ENCODE data around the gene KRTAP5-2. TPM values are rescaled to one million over a fixed set of nuclear protein-coding genes. Genes with fewer than 3 reads are reported as not detected.

The KRTAP5-2 gene
- total RNA-seq, 2 experiments from 2014 or later: not detected

GRCh38 chr11:1567721-1568100 lies 30.4 kb downstream of the KRTAP5-2 start:
- CTCF ChIA-PET: interaction anchor here (0.6 to 1.2 kb wide), 2 partner anchors 10 to 1001 kb away, joined by 3 to 5 read pairs; no protein-coding TSS in a partner anchor
- POLR2A ChIA-PET: interaction anchor here (0.6 kb wide), 1 partner anchor 149 kb away, joined by 5 read pairs; no protein-coding TSS in a partner anchor
- H3K9me3 Mint-ChIP-seq: no peaks in the 10 kb centered on the region

GRCh38 chr11:1567052-1567720 lies 30.9 kb downstream of the KRTAP5-2 start:
- ChIA-PET POLR2A (interaction anchor here (0.6 kb wide), 1 partner anchor 149 kb away, joined by 5 read pairs; no protein-coding TSS in a partner anchor), CTCF (interaction anchor here (0.9 to 1.2 kb wide), 2 partner anchors 9 to 11 kb away, joined by 3 to 5 read pairs; no protein-coding TSS in a partner anchor)
- no peak for DNase-seq
- Mint-ChIP-seq H3K27ac (no peak overlapping the region), H3K27me3 (peaks cover 13% of the 10 kb centered on the region), H3K4me3 (no peak overlapping the region), H3K9me3 (no peaks in the 10 kb centered on the region), H3K4me1 (peaks cover 3% of the 10 kb centered on the region), H3K36me3 (ENCODE audit: low read depth) (no peaks in the 10 kb centered on the region)

More at GRCh38 chr11:1567721-1568100, 30.4 kb downstream of the KRTAP5-2 start:
- Mint-ChIP-seq H3K4me1 (peaks cover 3% of the 10 kb centered on the region), H3K36me3 (ENCODE audit: low read depth) (no peaks in the 10 kb centered on the region), H3K27me3 (peaks cover 13% of the 10 kb centered on the region), H3K27ac (no peak overlapping the region), H3K4me3 (no peak overlapping the region)
- DNase-seq: no peak

- H3K36me3 Mint-ChIP-seq (ENCODE audit: low read depth): no peaks in the 10 kb centered on the region
- H3K27ac Mint-ChIP-seq: no peak overlapping the region
- no peak for DNase-seq
- peaks cover 13% of the 10 kb centered on the region for H3K27me3 Mint-ChIP-seq
- peaks cover 3% of the 10 kb centered on the region for H3K4me1 Mint-ChIP-seq
- no peaks in the 10 kb centered on the region for H3K9me3 Mint-ChIP-seq
- CTCF ChIA-PET: interaction anchor here (0.9 to 2.7 kb wide), 5 partner anchors 8 to 33 kb away, joined by 3 to 8 read pairs (median 5); no protein-coding TSS in a partner anchor
- POLR2A ChIA-PET: no interaction called here
- H3K4me3 Mint-ChIP-seq: no peak overlapping the region
Measured at GRCh38 chr11:1566381-1567051, 31.6 kb downstream of the KRTAP5-2 start.

- Mint-ChIP-seq H3K4me3 (no peak overlapping the region), H3K27ac (no peak overlapping the region), H3K9me3 (no peaks in the 10 kb centered on the region), H3K4me1 (peaks cover 3% of the 10 kb centered on the region), H3K36me3 (ENCODE audit: low read depth) (no peaks in the 10 kb centered on the region), H3K27me3 (peaks cover 12% of the 10 kb centered on the region)
- POLR2A ChIA-PET: no interaction called here
- DNase-seq: no peak
- CTCF ChIA-PET: interaction anchor here (0.8 to 2.7 kb wide), 4 partner anchors 9 to 33 kb away, joined by 3 to 8 read pairs (median 6); no protein-coding TSS in a partner anchor
Measured at GRCh38 chr11:1565904-1566247, 32.2 kb downstream of the KRTAP5-2 start.

- Mint-ChIP-seq H3K4me3 (no peak overlapping the region), H3K4me1 (no peaks in the 10 kb centered on the region), H3K9me3 (no peaks in the 10 kb centered on the region), H3K27ac (no peak overlapping the region), H3K36me3 (ENCODE audit: low read depth) (no peaks in the 10 kb centered on the region), H3K27me3 (peaks cover 8% of the 10 kb centered on the region)
- DNase-seq: no peak
- POLR2A ChIA-PET: no interaction called here
- CTCF ChIA-PET: interaction anchor here (0.6 to 2.7 kb wide), 5 partner anchors 10 to 34 kb away, joined by 3 to 8 read pairs (median 4); no protein-coding TSS in a partner anchor
Measured at GRCh38 chr11:1565173-1565903, 32.8 kb downstream of the KRTAP5-2 start.

- H3K27me3 Mint-ChIP-seq: peaks cover 5% of the 10 kb centered on the region
- DNase-seq: no peak
- no peaks in the 10 kb centered on the region for H3K4me1 Mint-ChIP-seq
- H3K4me3 Mint-ChIP-seq: no peak overlapping the region
- H3K36me3 Mint-ChIP-seq (ENCODE audit: low read depth): no peaks in the 10 kb centered on the region
- POLR2A ChIA-PET: no interaction called here
- H3K27ac Mint-ChIP-seq: no peak overlapping the region
- H3K9me3 Mint-ChIP-seq: no peaks in the 10 kb centered on the region
- CTCF ChIA-PET: interaction anchor here (0.6 to 2.7 kb wide), 4 partner anchors 9 to 29 kb away, joined by 3 to 8 read pairs (median 5); no protein-coding TSS in a partner anchor
Measured at GRCh38 chr11:1564535-1565172, 33.4 kb downstream of the KRTAP5-2 start.

GRCh38 chr11:1563697-1564534 lies 34.2 kb downstream of the KRTAP5-2 start:
- Mint-ChIP-seq H3K36me3 (ENCODE audit: low read depth) (no peaks in the 10 kb centered on the region), H3K9me3 (no peaks in the 10 kb centered on the region), H3K27ac (no peak overlapping the region), H3K4me1 (no peaks in the 10 kb centered on the region), H3K27me3 (no peaks in the 10 kb centered on the region), H3K4me3 (no peak overlapping the region)
- ChIA-PET POLR2A (no interaction called here), CTCF (interaction anchor here (1.1 to 2.7 kb wide), 3 partner anchors 8 to 16 kb away, joined by 3 to 8 read pairs (median 7); no protein-coding TSS in a partner anchor)
- DNase-seq: no peak

- Mint-ChIP-seq H3K4me1 (no peaks in the 10 kb centered on the region), H3K27ac (no peak overlapping the region), H3K36me3 (ENCODE audit: low read depth) (no peaks in the 10 kb centered on the region), H3K27me3 (no peaks in the 10 kb centered on the region), H3K4me3 (no peak overlapping the region), H3K9me3 (no peaks in the 10 kb centered on the region)
- ChIA-PET CTCF (no interaction called here), POLR2A (no interaction called here)
- no peak for DNase-seq
Measured at GRCh38 chr11:1563149-1563638, 34.9 kb downstream of the KRTAP5-2 start.

GRCh38 chr11:1562469-1563148 lies 35.5 kb downstream of the KRTAP5-2 start:
- H3K4me1 Mint-ChIP-seq: no peaks in the 10 kb centered on the region
- H3K27me3 Mint-ChIP-seq: no peaks in the 10 kb centered on the region
- H3K27ac Mint-ChIP-seq: no peak overlapping the region
- no peaks in the 10 kb centered on the region for H3K36me3 Mint-ChIP-seq (ENCODE audit: low read depth)
- DNase-seq: no peak
- POLR2A ChIA-PET: no interaction called here
- H3K9me3 Mint-ChIP-seq: no peaks in the 10 kb centered on the region
- CTCF ChIA-PET: no interaction called here
- H3K4me3 Mint-ChIP-seq: no peak overlapping the region

- no peaks in the 10 kb centered on the region for H3K9me3 Mint-ChIP-seq
- no peaks in the 10 kb centered on the region for H3K4me1 Mint-ChIP-seq
- POLR2A ChIA-PET: no interaction called here
Measured at GRCh38 chr11:1561955-1562354, 36.1 kb downstream of the KRTAP5-2 start.

GRCh38 chr11:1561266-1561665 lies 36.8 kb downstream of the KRTAP5-2 start:
- Mint-ChIP-seq H3K4me3 (no peak overlapping the region), H3K27me3 (no peaks in the 10 kb centered on the region), H3K36me3 (ENCODE audit: low read depth) (no peaks in the 10 kb centered on the region), H3K4me1 (no peaks in the 10 kb centered on the region), H3K9me3 (no peaks in the 10 kb centered on the region), H3K27ac (no peak overlapping the region)
- no peak for DNase-seq
- CTCF ChIA-PET: interaction anchor here (1.0 kb wide), 1 partner anchor 12 kb away, joined by 3 read pairs; no protein-coding TSS in a partner anchor
- POLR2A ChIA-PET: no interaction called here

More at GRCh38 chr11:1561955-1562354, 36.1 kb downstream of the KRTAP5-2 start:
- CTCF ChIA-PET: no interaction called here
- no peak for DNase-seq
- Mint-ChIP-seq H3K36me3 (ENCODE audit: low read depth) (no peaks in the 10 kb centered on the region), H3K4me3 (no peak overlapping the region), H3K27me3 (no peaks in the 10 kb centered on the region), H3K27ac (no peak overlapping the region)
